Activated CD4-positive, alpha-beta T cell treated with anti-CD3 and anti-CD28 coated beads for 36 hours (primary cell): ENCODE data around the gene DPPA2. TPM values are rescaled to one million over a fixed set of nuclear protein-coding genes. Genes with fewer than 3 reads are reported as not detected.

Experiments
- ATAC-seq: fragments of 200-7000 bp; cut with Tn5 transposase; one replicate; pipeline ENCODE4 v1.10.0; 2021; ENCODE audit warnings: mild to moderate bottlenecking, moderate library complexity
- CTCF ChIA-PET: fragments of 350-600 bp; sonication (Branson Sonifier 250); formaldehyde crosslinking; loops from one replicate; lab custom pipeline; 2021; ENCODE audit warnings: antibody characterized with exemption; lab: Charles Lee
- POLR2A ChIA-PET: fragments of 350-600 bp; sonication (Branson Sonifier 250); formaldehyde crosslinking; loops from one replicate; lab custom pipeline; 2021; ENCODE audit warnings: antibody characterized with exemption, inconsistent platforms; lab: Charles Lee
- DNase-seq: peaks from one replicate; pipeline ENCODE4 v3.0.0-alpha.2; 2020
- H3K27ac Mint-ChIP-seq: one replicate; pipeline ENCODE4 v1.8.0; 2021; ENCODE audit warnings: mixed read lengths
- H3K27me3 Mint-ChIP-seq: one replicate; pipeline ENCODE4 v1.8.0; 2021; ENCODE audit warnings: mixed read lengths
- H3K36me3 Mint-ChIP-seq: one replicate; pipeline ENCODE4 v1.8.0; 2021; ENCODE audit warnings: low read depth, mixed read lengths
- H3K4me1 Mint-ChIP-seq: one replicate; pipeline ENCODE4 v1.8.0; 2021; ENCODE audit warnings: mixed read lengths
- H3K4me3 Mint-ChIP-seq: one replicate; pipeline ENCODE4 v1.8.0; 2021; ENCODE audit warnings: mild to moderate bottlenecking, moderate library complexity, mixed read lengths
- H3K9me3 Mint-ChIP-seq: one replicate; pipeline ENCODE4 v1.8.0; 2021; ENCODE audit warnings: low read depth, mixed read lengths
- intact Hi-C, 2 experiments: fragments of 100-400 bp; cut with DNase I in 1 of 2; cut with micrococcal nuclease in 1 of 2; formaldehyde crosslinking; loops; one replicate each; pipeline versions ENCODE4 v1.14.2 to v1.15.1; 2022 to 2024; cut with DNase I, micrococcal nuclease
- total RNA-seq, 2 experiments: library from RNA; stranded (reverse); gene quantifications; one replicate each; pipeline ENCODE4 v1.2.3, GENCODE V29; 2021

Gene DPPA2
- total RNA-seq, 2 experiments from 2014 or later = not detected

DNA sequence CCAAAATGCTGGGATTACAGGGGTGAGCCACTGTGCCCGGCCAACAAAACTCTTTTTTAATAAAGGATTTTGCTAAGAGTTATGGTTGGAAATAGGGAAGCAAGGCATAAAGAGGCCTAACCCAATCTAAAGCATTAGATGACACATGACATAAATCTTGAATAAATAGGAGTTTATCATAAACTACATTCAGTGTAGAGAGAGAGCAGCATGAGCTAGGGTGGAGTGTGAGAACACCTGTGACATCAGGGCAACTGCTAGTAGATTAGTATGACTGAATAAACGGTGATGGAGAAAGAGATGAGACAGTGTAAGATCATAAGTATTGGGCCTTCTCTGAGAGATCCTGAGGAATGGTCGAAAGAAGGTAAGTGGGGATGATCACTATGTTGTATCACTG, 63.7 kb downstream of the DPPA2 start:
- H3K27ac Mint-ChIP-seq = no peak overlapping the region
- H3K4me3 Mint-ChIP-seq = no peak overlapping the region
- POLR2A ChIA-PET = interaction anchor here (0.5 kb wide), 1 partner anchor 177 kb away, joined by 3 read pairs; no protein-coding TSS in a partner anchor
- intact Hi-C loops = no loop called here
- H3K27me3 Mint-ChIP-seq = no peaks in the 10 kb centered on the region
- H3K4me1 Mint-ChIP-seq = no peaks in the 10 kb centered on the region
- H3K36me3 Mint-ChIP-seq = no peaks in the 10 kb centered on the region
- ATAC-seq (no peak), DNase-seq (no peak)
- no peaks in the 10 kb centered on the region for H3K9me3 Mint-ChIP-seq
- CTCF ChIA-PET = no interaction called here

Other genes with a start within 250 kb of the DPPA2 start
- not detected for gene MORC1, start 198.4 kb downstream of the DPPA2 start, total RNA-seq
- not detected for gene C3orf85, start 179.8 kb downstream of the DPPA2 start, total RNA-seq
- 1 to 10 TPM; 1.5 TPM for gene DPPA4, start 21.0 kb upstream of the DPPA2 start, total RNA-seq